HG02678 (cell line): ENCODE results near the gene CORO7.

Source experiments
- ATAC-seq: cut with Tn5 transposase; IDR thresholded peaks from one replicate; pipeline ENCODE4 v1.9.1; 2021; ENCODE audit warnings: mild to moderate bottlenecking, moderate library complexity; ENCODE audit not compliant: unreplicated experiment

Gene CORO7

DNA sequence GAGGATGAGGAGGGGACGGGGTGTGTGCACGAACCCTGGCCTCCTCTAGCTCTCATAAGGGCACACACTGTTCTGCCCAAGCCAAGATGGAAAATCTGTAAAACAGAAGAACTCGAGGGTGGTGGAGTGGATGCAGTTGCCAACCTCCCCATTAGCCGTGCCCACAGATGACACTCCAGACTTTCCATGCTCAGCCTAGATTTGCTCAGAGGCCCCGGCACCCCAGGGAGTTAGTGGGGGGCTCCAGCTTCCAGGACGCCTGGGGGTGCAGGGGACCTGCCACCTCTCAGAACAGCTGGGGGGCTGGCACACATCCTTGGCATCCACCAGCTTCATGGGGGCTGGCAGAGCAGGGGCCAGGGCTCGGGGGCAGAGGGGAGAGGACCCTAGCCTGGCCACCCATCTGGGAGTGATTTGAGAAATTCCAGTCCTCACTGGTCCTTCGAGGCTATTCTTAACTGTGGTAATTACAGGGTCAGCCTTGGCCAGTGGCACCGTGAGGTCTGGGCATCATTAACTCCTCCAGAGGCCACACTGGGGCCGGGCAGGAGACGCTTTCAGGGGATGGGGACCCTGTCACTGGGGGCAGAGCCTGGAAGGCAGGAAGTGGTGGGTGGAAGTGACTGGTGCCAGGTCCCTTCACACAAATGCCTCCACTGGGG is 30.5 kb downstream of the CORO7 start:
- no peak for ATAC-seq

DNA sequence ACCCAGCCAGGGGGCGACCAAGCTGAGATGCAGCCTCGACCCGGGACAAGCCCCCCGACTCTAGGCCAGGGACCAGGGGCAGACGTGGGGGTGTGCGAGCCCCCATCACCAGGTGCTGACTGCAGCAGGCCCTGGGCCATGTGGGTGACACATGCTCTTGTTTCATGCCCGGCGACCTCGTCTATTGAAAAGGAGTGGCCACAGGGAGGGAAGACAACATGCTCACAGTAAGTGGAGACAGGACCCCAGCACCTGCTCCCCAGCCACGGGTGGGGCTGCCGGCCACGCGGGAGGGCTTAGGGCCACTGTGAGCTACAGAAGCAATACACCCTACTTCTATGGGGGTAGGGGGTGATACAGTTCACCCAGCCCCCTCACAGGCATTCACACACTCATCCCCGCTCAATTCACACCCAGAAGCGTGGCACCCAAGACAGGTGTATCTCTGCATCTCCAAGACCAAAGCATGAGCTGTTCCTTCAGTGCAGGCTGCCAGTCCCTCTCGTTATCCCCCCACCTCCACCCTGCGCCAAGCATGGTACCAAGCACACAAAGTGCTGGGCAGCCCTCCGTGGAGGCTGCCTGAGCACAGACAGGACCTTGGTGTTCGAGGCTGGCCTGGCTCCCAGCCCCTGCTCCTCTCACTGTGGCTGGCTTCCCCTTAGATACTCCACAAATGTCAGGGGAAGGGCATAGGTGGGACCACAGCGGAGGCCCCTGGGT is 31.2 kb downstream of the CORO7 start:
- no peak for ATAC-seq

DNA sequence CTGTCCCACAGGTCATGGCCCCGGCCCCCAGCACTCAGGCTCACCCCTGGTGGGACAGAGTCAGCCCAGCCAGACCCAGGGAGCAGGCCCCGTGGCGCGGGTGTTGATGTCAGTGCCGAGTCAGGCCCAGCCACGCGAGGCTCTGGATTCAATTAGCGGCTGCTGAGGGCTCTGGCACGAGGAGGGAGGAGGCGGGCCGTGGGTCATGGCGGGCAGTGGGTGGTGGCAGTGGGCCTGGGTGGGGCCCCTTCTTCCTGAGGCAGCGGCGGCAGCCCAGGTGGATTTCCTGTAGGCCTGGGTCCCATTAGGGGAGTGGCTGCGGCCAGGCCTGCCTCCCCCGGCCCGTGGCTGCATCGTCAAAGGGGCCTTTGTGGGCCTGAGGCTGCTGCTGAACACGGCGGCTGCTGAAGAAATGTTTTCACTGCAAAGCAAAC is 31.9 kb downstream of the CORO7 start:
- ATAC-seq = no peak

DNA sequence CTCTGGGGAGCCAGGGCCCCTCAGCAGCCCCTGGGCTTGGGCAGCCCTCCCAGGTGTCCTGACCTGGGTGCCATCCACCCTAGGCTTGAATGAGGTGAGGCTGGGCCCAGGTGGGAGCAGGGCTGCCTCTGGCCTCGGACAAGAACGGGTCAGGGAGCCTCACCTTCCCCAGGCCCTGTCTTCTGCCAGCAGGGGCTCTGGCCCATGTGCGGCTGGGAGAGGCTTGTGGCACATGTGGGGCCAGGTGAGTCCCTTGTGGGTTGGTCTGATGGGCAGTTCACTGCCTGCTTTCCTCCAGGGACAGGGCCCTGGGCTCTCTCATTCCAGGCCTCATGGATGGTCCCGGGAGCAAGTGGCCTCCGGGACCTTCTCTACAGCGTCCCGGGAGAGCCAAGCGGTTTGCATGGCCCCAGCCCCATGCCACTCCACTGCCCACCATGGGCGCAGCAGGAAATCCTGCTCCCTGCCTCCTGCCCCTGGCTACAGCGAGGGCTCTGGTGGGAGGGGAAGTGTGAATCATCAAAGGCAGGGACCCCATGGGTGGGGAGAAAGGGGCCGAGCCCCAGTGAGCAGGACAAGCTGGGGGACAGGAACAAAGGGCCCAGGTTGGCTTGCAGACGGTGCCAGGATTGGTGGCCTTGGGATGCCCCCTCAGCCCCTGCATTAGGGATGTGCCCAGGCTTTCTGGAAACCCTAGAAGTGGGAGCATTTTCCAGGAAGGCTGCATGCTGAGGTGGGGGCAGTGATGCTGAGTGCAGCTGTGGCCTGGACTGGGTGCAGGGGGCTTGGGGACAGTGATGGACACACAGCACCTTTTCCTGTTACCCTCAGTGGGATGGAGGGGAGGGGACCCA is 32.6 kb downstream of the CORO7 start:
- ATAC-seq = no peak

DNA sequence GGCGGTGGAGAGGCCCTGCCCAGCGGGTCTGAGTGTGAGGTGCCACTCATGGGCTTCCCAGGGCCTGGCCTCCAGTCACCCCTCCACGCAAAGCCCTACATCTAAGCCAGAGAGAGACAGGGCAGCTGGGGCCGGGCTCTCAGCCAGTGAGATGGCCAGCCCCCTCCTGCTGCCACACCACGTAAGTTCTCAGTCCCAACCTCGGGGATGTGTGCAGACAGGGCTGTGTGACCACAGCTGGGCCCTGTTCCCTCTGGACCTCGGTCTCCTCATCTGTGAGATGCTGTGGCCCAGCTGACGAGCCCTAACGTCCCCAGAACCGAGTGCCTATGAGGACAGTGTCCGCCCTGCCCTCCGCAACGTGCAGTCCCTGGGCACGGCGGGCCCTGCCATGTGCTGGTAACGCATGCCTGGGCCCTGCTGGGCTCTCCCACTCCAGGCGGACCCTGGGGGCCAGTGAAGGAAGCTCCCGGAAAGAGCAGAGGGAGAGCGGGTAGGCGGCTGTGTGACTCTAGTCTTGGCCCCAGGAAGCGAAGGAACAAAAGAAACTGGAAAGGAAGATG is 33.5 kb downstream of the CORO7 start:
- no peak for ATAC-seq

DNA sequence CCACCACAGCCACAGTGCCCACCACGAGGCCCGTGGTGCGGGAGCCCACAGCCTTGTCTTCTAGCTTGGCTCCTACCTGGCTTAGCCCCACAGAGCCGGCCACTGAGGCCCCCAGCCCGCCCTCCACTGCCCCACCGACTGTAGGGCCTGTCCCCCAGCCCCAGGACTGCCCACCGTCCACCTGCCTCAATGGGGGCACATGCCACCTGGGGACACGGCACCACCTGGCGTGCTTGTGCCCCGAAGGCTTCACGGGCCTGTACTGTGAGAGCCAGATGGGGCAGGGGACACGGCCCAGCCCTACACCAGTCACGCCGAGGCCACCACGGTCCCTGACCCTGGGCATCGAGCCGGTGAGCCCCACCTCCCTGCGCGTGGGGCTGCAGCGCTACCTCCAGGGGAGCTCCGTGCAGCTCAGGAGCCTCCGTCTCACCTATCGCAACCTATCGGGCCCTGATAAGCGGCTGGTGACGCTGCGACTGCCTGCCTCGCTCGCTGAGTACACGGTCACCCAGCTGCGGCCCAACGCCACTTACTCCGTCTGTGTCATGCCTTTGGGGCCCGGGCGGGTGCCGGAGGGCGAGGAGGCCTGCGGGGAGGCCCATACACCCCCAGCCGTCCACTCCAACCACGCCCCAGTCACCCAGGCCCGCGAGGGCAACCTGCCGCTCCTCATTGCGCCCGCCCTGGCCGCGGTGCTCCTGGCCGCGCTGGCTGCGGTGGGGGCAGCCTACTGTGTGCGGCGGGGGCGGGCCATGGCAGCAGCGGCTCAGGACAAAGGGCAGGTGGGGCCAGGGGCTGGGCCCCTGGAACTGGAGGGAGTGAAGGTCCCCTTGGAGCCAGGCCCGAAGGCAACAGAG is 34.2 kb downstream of the CORO7 start:
- ATAC-seq = no peak

DNA sequence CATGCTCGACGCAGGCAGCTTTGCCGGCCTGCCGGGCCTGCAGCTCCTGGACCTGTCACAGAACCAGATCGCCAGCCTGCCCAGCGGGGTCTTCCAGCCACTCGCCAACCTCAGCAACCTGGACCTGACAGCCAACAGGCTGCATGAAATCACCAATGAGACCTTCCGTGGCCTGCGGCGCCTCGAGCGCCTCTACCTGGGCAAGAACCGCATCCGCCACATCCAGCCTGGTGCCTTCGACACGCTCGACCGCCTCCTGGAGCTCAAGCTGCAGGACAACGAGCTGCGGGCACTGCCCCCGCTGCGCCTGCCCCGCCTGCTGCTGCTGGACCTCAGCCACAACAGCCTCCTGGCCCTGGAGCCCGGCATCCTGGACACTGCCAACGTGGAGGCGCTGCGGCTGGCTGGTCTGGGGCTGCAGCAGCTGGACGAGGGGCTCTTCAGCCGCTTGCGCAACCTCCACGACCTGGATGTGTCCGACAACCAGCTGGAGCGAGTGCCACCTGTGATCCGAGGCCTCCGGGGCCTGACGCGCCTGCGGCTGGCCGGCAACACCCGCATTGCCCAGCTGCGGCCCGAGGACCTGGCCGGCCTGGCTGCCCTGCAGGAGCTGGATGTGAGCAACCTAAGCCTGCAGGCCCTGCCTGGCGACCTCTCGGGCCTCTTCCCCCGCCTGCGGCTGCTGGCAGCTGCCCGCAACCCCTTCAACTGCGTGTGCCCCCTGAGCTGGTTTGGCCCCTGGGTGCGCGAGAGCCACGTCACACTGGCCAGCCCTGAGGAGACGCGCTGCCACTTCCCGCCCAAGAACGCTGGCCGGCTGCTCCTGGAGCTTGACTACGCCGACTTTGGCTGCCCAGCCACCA is 35.1 kb downstream of the CORO7 start:
- no peak for ATAC-seq

DNA sequence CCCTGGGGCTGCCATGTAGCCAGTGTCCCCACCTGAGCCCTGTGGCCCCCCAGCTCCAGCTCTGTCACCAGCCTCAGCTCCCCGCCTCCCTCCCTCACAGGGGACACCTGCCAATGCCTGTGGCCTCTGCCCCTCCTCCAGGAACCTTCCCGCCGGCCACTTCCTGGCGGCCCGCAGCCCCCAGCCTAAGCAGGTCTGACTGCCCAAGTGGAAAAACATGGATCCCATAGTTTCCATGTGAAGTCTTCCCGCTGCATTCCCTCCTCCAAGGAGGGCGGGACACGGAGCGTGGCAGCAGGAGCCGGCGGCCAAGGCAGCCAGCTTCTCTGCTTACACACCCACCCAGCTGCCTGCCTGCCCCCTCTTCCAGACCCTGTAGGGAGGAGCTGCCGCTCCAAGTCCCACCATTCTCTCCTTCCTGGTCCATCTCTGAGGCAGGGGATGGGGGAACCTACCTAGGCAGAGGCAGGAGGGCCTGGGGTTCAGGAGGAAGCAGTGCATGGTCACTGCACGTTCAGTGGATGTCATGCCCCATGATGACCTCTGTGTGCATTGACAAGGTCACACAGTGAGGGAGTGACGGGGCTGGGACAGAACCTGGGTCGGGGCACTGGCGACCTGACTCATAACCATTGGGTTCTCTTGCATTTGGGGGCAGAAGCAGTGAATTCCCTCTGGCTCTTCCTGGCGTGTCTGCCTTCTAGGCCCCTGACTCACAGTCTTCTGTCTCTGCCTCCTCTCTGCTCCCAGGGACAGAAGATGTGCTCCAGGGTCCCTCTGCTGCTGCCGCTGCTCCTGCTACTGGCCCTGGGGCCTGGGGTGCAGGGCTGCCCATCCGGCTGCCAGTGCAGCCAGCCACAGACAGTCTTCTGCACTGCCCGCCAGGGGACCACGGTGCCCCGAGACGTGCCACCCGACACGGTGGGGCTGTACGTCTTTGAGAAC is 36.0 kb downstream of the CORO7 start:
- no peak for ATAC-seq

DNA sequence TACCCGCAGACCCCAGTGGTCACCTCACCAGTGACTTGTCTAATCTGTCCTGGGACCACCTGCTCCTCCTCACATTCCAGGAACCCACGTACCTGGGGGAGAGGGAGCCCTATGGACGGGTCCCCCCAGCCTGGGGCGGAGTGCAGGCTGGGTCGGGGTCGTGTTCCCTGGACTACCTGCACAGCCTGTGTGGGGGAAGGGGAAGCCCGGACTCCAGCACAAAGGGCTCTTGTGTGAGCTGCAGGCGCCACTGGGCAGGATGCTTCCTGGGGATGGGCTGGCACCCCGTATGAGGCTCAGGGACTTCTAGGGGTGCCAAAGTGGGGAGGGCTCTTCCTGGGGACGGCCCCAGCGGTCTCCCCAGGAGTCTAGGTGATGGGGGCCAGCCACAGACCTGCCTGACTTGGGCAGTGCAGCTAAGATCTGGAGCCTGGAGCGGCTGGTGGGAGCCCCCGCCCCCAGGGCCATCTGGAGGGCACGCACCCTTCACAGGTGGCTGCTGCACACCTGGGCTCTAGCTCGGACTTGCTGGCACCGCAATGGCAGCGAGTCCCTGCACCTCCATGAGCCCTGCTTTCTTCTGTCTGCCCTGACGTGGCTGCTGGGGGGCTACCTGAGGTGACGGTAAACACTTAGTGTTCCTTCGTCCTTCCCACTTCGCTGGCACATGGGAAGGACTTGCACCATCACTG is 37.3 kb downstream of the CORO7 start:
- ATAC-seq = no peak

DNA sequence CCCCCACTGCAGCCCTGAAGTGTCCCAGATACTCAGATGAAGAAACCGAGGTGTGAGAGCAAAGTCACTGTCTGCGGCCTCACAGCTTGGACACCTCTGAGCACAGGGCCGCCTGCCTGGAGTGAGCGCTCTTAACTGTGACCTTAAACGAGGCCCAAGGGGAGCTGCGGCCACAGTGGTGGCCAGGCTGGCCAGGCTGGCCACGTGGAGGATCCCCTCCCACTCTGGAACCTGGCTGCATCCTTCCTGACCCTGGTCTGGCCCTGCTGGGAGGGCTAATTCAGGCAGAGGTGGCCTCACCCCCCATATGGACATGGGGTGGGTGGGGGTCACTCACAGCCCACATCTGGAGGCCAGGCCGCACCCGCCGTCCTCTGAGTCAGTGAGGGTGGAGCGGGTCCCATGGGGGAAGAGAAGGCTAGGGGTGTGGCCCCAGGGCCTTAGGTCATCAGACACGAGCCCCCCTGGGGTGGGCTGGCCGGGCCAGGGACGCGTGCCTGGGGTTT is 38.2 kb downstream of the CORO7 start:
- ATAC-seq = no peak

DNA sequence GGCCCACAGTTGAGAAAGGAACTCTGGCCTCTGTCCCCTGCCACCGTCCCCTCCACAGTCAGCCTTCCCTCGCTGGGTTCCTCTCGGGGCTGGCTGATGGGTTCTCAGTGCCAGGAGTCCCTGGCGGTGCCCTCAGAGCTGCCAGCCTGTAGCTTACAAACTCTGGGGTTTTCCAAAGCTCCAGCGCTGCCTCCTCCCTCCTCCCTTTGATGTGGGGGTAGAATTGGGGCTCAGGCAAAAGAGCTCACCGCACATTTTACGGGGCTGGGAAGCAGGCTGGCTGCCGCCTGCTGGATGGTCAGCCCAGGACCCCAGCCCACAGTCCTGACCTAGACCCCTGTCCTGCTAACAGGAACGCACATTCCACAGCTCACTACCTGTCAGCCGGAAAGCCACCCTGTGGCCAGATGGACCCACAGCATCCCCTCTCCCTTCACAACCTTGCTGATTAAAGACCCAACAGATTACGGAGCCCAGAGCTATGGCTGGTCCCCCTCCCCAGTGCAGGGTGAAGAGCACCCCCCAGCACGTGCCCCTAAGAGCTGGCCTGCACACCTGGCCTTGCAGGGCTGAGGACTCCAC is 38.7 kb downstream of the CORO7 start:
- ATAC-seq = no peak

DNA sequence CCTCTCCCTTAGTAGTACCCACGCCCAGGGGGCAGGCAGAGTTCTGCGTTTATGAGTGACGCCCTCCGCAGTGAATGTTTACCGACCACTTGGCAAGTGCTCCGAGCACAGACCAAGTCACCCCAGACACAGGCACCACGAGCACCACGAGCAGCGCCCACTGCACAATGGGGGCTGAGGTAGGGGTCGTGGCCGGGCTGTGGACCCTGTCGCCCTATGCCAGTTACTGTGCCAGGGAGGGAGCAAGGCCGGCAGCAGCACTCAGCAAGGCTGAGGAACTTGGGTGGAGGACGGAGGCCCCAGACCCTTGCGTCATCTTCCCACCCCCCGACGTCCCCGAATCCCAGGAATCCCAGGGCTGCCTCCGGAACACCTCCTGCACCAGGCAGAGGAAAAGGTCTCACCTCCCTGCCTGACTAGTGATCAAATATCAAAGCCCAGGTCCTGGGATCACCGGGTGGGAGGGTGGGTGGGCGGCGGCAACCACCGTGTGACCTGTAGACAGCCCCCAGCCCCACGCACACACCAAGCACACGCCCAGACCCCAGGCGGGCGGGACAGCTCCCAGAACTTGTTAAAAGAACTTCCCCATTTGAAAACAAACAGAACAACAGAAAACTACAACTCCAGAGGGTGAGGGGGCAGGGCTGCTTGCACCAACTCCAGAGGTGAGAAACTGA is 39.4 kb downstream of the CORO7 start:
- no peak for ATAC-seq

DNA sequence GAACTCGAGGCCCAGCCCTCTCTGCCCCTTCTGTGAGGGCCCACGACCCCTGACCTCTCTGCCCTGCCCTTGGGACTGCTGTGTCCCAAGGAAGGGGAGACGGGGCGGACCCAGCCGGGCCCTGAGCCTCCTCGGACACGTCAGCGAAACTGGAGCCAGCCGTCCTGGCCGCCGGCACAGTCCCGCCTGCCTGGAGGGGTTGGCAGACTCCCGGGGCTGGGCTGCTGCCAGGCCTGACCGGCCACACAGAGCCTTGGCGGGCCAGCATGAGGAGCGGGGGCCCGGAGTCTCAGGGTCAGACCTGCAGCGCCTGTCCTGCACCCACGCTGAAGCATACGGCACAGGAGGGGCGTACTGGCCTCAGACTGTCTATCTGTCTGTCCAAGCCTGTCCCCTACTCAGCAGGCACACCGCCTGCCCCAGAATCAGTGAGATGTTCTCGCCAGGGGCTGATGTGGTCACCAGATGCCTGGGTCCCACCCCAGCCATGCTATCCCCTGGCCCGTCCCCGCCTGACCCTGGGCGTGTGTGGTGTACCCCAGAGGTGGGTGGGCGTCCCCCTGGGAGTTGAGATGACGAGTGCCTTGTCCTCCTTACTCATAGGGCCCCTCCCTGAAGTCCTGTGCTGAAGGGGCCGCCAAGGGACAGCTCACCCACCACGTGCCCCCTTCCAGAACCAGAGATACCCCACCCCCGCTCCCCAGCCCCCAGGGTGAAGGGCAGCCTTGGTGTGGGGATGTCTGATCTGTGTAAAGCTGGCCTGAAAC is 40.1 kb downstream of the CORO7 start:
- ATAC-seq = no peak

DNA sequence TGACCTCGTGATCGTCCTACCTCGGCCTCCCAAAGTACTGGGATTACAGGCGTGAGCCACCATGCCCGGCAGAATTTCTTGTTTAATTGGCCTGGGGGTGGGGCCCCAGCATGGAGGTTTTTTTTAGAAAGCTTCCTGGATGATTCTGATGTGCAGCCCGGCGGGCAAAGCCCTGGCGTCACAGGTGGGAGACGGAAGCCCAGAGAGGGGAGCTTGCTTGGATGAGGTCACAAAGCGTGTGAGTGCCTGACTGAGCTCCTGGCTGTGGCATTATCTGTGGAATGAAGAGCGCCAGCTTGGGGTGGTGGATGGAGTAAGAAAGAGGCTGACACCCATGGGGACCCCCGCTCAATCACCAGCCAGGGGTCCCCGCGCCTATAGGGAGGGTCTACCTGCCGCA is 40.7 kb downstream of the CORO7 start:
- ATAC-seq = no peak

DNA sequence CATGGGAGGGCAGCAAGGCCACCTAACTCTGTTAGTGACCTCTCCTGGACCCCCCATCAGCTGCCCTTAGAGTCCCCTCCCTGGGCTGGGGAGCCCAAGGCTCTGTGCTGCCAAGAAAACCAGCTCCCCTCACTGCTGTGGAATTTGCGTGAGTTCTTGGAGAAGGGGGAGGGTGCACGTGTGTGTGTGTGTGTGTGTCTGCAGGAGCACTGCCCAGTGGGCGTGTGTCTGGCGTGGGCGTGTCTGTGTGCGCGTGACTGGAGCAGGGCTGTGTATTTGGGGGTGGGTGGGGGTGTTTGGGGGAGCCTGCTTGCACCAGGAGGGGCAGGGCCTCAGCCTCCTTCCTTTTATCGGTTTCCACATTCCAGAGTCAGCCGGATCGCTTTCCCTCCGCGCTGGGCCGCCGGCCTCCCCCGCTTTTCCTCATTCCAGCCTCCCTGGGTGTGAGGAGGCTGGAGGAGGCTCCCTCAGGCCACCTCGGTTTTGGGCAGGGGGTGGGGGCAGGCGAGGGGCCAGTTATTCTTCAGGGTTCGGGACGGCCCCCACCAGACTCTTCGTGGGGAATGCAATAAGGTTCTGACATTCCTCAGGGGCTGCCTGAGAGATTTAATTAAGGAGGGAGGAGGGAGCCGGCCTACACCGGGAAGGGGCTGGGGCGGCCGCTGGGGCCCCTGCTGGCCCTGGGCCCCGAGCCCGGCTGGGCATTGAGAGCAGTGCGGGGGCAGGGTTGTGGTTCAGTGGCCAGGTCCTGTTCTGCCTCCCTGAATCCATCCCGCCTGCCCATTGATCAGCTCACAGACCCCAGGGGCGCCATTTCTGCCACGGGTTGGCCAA is 42.3 kb downstream of the CORO7 start:
- ATAC-seq = no peak
